Neuronal stem cell (in vitro differentiated cells): Measurements from ENCODE around the gene HSD17B8.
A peak's percentile ranks its signal among the peaks of the same experiment; 100 is the strongest.

ENCODE experiments used
- DNase-seq: peaks from one replicate; pipeline ENCODE4 v3.0.0-alpha.2; 2013; ENCODE audit warnings: low spot score
- H2AFZ ChIP-seq: one replicate; pipeline ENCODE4 v1.6.1; 2013; ENCODE audit warnings: mild to moderate bottlenecking, low read length, inconsistent platforms
- H2AK5ac ChIP-seq: 2 replicates; pipeline ENCODE4 v1.6.1; 2013; ENCODE audit warnings: low read depth, mild to moderate bottlenecking, inconsistent platforms, low read length, moderate library complexity, mixed read lengths
- H2BK120ac ChIP-seq: 2 replicates; pipeline ENCODE4 v1.6.1; 2013; ENCODE audit warnings: low read depth, mild to moderate bottlenecking, inconsistent platforms, low read length, moderate library complexity, mixed read lengths
- H2BK12ac ChIP-seq: one replicate; pipeline ENCODE4 v1.6.1; 2013; ENCODE audit warnings: low read length, inconsistent platforms
- H2BK15ac ChIP-seq: 2 replicates; pipeline ENCODE4 v1.6.1; 2013; ENCODE audit warnings: mild to moderate bottlenecking, low read length, inconsistent platforms, mixed read lengths
- H2BK5ac ChIP-seq: one replicate; pipeline ENCODE4 v1.6.1; 2013; ENCODE audit warnings: inconsistent platforms, mild to moderate bottlenecking, low read length, moderate library complexity
- H3K14ac ChIP-seq: one replicate; pipeline ENCODE4 v1.6.1; 2013; ENCODE audit warnings: low read length, inconsistent platforms
- H3K18ac ChIP-seq: 2 replicates; pipeline ENCODE4 v1.6.1; 2013; ENCODE audit warnings: low read length, inconsistent platforms
- H3K23ac ChIP-seq: 2 replicates; pipeline ENCODE4 v1.6.1; 2013; ENCODE audit warnings: low read depth, mild to moderate bottlenecking, mixed read lengths, low read length, inconsistent platforms; ENCODE audit not compliant: poor library complexity
- H3K27ac ChIP-seq: replicated peaks from 3 replicates; pipeline ENCODE4 v1.5.1; 2013; ENCODE audit warnings: low read length, inconsistent platforms
- H3K27me3 ChIP-seq, 3 experiments: 2 replicates each; pipeline ENCODE4 v1.6.1; 2013; ENCODE audit warnings: low read length in 3 of 3, mild to moderate bottlenecking in 2 of 3, inconsistent platforms in 1 of 3, low read depth in 1 of 3, mixed read lengths in 1 of 3, moderate library complexity in 1 of 3; ENCODE audit not compliant: control insufficient read depth in 3 of 3, insufficient read depth in 3 of 3
- H3K36me3 ChIP-seq, 2 donors: replicated peaks in 1 of 2; 2 replicates each; pipeline ENCODE4 v1.6.1; 2013; ENCODE audit warnings: low read length in 2 of 2; ENCODE audit not compliant: control insufficient read depth in 2 of 2, insufficient read depth in 2 of 2
- H3K4ac ChIP-seq: 2 replicates; pipeline ENCODE4 v1.6.1; 2013; ENCODE audit warnings: inconsistent platforms, mild to moderate bottlenecking, low read length, moderate library complexity
- H3K4me1 ChIP-seq, 2 donors: 1 replicate in 1 of 2; 2 replicates in 1 of 2; pipeline ENCODE4 v1.6.1; 2013; ENCODE audit warnings: low read length in 2 of 2, low read depth in 1 of 2; ENCODE audit not compliant: control insufficient read depth in 2 of 2, insufficient read depth in 1 of 2
- H3K4me2 ChIP-seq: one replicate; pipeline ENCODE4 v1.6.1; 2013; ENCODE audit warnings: mild to moderate bottlenecking, low read length, inconsistent platforms; ENCODE audit not compliant: insufficient read depth, poor library complexity, severe bottlenecking
- H3K4me3 ChIP-seq, 2 donors: 2 replicates each; pipeline ENCODE4 v1.5.1; 2013; ENCODE audit warnings: low read length in 2 of 2, mild to moderate bottlenecking in 2 of 2, inconsistent platforms in 1 of 2, moderate library complexity in 1 of 2
- H3K79me1 ChIP-seq: one replicate; pipeline ENCODE4 v1.6.1; 2013; ENCODE audit warnings: low read depth, mild to moderate bottlenecking, inconsistent platforms, low read length, moderate library complexity
- H3K9ac ChIP-seq: one replicate; pipeline ENCODE4 v1.6.1; 2013; ENCODE audit warnings: mild to moderate bottlenecking, low read depth, low read length, inconsistent platforms; ENCODE audit not compliant: poor library complexity
- H3K9me3 ChIP-seq, 2 donors: replicated peaks in 1 of 2; 2 replicates each; pipeline versions ENCODE3 to v1.6.1; 2013; ENCODE audit warnings: low read length in 2 of 2, mild to moderate bottlenecking in 2 of 2, inconsistent platforms in 1 of 2, low read depth in 1 of 2, mixed read lengths in 1 of 2, moderate library complexity in 1 of 2; ENCODE audit not compliant: control insufficient read depth in 2 of 2, insufficient read depth in 1 of 2
- H4K8ac ChIP-seq: one replicate; pipeline ENCODE4 v1.6.1; 2013; ENCODE audit warnings: low read depth, mild to moderate bottlenecking, inconsistent platforms, low read length, moderate library complexity
- H4K91ac ChIP-seq: one replicate; pipeline ENCODE4 v1.6.1; 2013; ENCODE audit warnings: low read length, low read depth, mild to moderate bottlenecking, inconsistent platforms; ENCODE audit not compliant: poor library complexity
- WGBS, 2 donors: extraction: QIAGEN DNeasy Blood & Tissue Kit; methylation state at CpG; one replicate each; pipeline ENCODE4 v1.1.7; 2013; ENCODE audit warnings: missing lambda C conversion rate in 2 of 2, mixed read lengths in 1 of 2; ENCODE audit not compliant: insufficient read length in 2 of 2, insufficient replicate concordance in 1 of 2; ENCODE audit errors: extremely low coverage in 2 of 2; 5-methylcytosine and 5-hydroxymethylcytosine counted together
- small RNA-seq: library from polyadenylated mRNA; stranded (forward); fragments of <200 nt; extraction: miRNeasy Mini kit (QIAGEN cat#:217004); gene quantifications from one replicate; pipeline ENCODE3, GENCODE V24; 2013; ENCODE audit not compliant: insufficient read depth

The HSD17B8 gene

DNA sequence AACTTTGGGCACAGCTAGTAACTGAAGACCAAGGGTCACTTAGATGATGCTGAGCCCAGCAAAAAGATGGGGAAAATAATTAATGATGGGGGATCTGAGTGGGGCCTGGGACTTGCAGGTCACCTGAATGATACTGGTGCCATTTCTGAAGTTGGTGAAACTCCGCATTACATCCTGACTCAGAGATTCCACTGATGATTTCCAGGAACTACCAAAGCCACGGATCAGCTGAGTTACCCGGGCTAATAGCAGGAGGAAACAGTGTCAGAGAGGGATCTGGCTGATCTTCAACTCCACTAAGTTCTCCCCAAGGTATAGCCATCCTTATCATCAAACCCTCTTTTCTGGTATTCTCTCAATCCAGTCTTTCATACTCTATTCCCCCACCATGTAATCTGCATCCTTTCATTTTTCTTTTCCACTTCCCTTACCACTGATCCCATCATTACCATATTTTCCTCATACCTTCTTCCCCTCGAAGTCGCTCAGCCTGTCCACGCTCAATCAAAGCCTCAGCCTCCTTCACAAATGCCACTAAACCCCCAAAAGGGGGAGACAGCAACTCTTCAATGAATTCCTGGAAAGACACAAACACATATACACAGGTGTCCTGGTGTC lies 47.0 kb downstream of the HSD17B8 start:
- H2BK12ac ChIP-seq: no peak overlapping the region
- H2BK5ac ChIP-seq: no peak overlapping the region
- H2AFZ ChIP-seq: no peak overlapping the region
- H2BK120ac ChIP-seq: no peak overlapping the region
- no peak overlapping the region for H3K23ac ChIP-seq
- no peaks in the 10 kb centered on the region for H3K79me1 ChIP-seq
- no peak overlapping the region for H4K8ac ChIP-seq
- peaks cover 9 to 13% of the 10 kb centered on the region in 2 donors for H3K4me1 ChIP-seq
- no peak overlapping the region for H3K18ac ChIP-seq
- no peak for DNase-seq
- no peak overlapping the region for H2AK5ac ChIP-seq
- H2BK15ac ChIP-seq: no peak overlapping the region
- H3K4me2 ChIP-seq: no peak overlapping the region
- H3K9me3 ChIP-seq: no peaks in the 10 kb centered on the region
- H3K36me3 ChIP-seq: peaks cover 3 to 28% of the 10 kb centered on the region in 2 donors
- no CpG with 5 or more reads among the region's 6 CpGs for WGBS, 2 donors
- no peak overlapping the region for H3K27ac ChIP-seq
- H3K4ac ChIP-seq: no peak overlapping the region
- no peak overlapping the region for H4K91ac ChIP-seq
- peaks cover 0 to 3% (median 0%) of the 10 kb centered on the region in 3 experiments for H3K27me3 ChIP-seq
- H3K4me3 ChIP-seq: no peak overlapping the region
- no peak overlapping the region for H3K9ac ChIP-seq
- H3K14ac ChIP-seq: no peak overlapping the region

DNA sequence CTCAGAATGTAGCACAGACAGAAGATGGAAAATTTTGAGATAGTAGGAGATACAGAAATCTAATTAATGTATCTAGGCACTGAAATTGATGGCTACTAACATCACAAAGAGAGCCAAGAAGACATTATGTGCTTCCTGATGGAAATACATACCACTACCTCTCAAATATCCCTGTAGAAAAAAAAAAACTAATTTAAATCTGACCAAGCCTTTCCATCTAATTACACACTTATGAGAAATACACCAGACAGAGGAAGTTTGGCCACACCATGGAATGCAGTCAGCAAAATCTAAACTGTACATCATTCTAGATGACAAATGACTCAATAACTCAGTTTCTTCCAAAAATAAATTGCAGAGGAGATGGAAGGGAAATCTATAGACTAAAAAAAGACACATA lies 48.3 kb downstream of the HSD17B8 start:
- no peak overlapping the region for H3K14ac ChIP-seq
- H3K27me3 ChIP-seq: peaks cover 0 to 3% (median 0%) of the 10 kb centered on the region in 3 experiments
- peaks cover 4 to 38% of the 10 kb centered on the region in 2 donors for H3K36me3 ChIP-seq
- H3K23ac ChIP-seq: no peak overlapping the region
- H3K4me2 ChIP-seq: no peak overlapping the region
- H3K9me3 ChIP-seq: no peaks in the 10 kb centered on the region
- no peak overlapping the region for H3K4ac ChIP-seq
- H3K18ac ChIP-seq: no peak overlapping the region
- H2AK5ac ChIP-seq: no peak overlapping the region
- no peak overlapping the region for H2BK12ac ChIP-seq
- no peak overlapping the region for H4K91ac ChIP-seq
- no peak overlapping the region for H3K9ac ChIP-seq
- no peaks in the 10 kb centered on the region for H3K79me1 ChIP-seq
- no peak overlapping the region for H2AFZ ChIP-seq
- H3K4me1 ChIP-seq: peaks cover 9 to 13% of the 10 kb centered on the region in 2 donors
- no peak overlapping the region for H4K8ac ChIP-seq
- DNase-seq: no peak
- H3K4me3 ChIP-seq: no peak overlapping the region
- H3K27ac ChIP-seq: no peak overlapping the region
- no peak overlapping the region for H2BK15ac ChIP-seq
- no peak overlapping the region for H2BK120ac ChIP-seq
- no peak overlapping the region for H2BK5ac ChIP-seq

DNA sequence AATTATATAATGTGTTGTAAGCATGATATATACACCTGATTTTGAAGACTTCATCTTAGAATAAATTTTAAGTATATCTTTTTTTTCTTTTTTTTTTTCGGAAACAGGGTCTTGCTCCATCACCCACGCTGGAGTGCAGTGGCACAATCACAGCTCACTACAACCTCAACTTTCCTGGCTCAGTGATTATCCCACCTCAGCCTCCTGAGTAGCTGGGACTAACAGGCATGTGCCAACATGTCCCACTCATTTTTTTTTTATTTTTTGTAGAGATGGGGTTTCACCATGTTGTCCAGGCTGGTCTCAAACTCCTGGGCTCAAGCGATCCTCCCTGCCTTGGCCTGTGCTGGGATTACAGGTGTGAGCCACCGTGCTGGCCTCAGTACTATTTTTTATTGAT lies 50.1 kb downstream of the HSD17B8 start:
- Histone ChIP-seq H3K27me3 (no peaks in the 10 kb centered on the region), H3K4me1 (peaks cover 4 to 8% of the 10 kb centered on the region in 2 donors), H3K4ac (no peak overlapping the region), H3K18ac (no peak overlapping the region), H4K91ac (no peak overlapping the region), H3K9ac (no peak overlapping the region), H3K23ac (no peak overlapping the region), H2BK5ac (no peak overlapping the region), H2AFZ (no peak overlapping the region), H4K8ac (no peak overlapping the region), H3K36me3 (peaks cover 5 to 52% of the 10 kb centered on the region in 2 donors), H2BK15ac (no peak overlapping the region), H3K79me1 (no peaks in the 10 kb centered on the region), H3K14ac (no peak overlapping the region), H2AK5ac (no peak overlapping the region), H3K4me3 (no peak overlapping the region), H3K4me2 (no peak overlapping the region), H2BK120ac (no peak overlapping the region), H2BK12ac (no peak overlapping the region), H3K27ac (no peak overlapping the region), H3K9me3 (no peaks in the 10 kb centered on the region)
- WGBS, 2 donors: no CpG with 5 or more reads among the region's 4 CpGs
- DNase-seq: no peak

Small RNA genes within 50 kb of the gene (small RNA-seq; reads per million reads assigned to genes)
- gene MIR219A1: 861 reads per million, percentile 99 among the genes with 10 or more reads in this experiment
- 1.6 reads per million for gene RNY4P10
